Cerebellar nuclear complex (tissue), 1 donor: Measurements from ENCODE around the gene PTPRD.
"Not testable (repeated sequence)": the region's sequence is repeated elsewhere in the genome, so short reads cannot be mapped to it uniquely, and the experiment has no call there.

Experiments used
- DNase-seq, 2 experiments: peaks; one replicate each; lab custom pipeline; 2025; lab: John Stamatoyannopoulos, UW

Gene PTPRD

GRCh38 chr9:9142001-9142400 lies 1470.8 kb downstream of the PTPRD start:
- DNase-seq: no peak

GRCh38 chr9:9133526-9133925 lies 1479.3 kb downstream of the PTPRD start:
- no peak for DNase-seq

DNA sequence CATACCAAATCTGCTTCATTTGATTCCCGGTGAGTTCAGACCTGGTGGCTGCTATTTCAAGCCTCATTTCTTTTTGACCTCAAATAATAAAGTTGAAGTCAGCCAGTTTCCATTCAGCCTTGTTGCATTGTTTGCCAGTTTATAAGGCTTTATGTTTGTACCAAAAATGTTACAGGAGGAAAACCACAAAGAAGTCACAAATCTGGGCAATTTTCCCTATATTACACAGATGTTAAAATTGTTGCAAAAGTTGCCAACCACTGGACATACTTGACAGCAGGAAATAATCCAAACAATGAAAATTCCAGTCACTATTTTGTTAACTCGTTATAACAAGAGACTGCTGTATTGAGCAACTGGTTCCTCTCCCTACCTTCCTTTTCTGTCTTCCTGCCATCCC lies 1488.2 kb downstream of the PTPRD start:
- DNase-seq: no peak

DNA sequence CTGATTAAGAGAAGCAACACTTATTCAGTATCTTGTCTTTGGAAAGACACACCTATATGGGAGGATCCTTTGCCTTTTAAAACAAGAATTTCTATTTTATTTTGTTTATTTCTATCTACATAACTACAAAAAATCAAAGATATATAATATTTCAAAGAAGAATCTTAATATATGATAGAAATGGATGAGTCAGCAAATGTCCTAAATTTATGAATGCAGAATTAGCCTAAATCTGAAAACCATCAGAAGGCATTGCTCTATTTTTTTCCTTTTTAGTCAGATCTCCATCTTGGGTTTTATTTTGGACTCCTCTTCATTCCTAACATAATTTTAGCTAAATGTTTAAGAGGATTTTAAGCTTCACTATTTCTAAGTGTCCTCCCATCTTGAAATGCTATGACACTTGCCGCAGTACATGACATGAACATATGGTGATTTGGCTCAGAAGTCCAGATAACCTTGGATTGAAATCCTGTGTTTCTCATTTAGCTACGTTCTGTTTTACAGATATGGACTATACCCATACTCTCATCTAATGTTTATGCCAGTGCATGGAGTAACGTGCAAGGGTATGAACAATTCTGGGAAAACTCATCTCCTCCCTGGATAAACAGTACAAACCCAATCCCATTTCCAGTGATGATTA lies 1490.4 kb downstream of the PTPRD start:
- no peak for DNase-seq

DNA sequence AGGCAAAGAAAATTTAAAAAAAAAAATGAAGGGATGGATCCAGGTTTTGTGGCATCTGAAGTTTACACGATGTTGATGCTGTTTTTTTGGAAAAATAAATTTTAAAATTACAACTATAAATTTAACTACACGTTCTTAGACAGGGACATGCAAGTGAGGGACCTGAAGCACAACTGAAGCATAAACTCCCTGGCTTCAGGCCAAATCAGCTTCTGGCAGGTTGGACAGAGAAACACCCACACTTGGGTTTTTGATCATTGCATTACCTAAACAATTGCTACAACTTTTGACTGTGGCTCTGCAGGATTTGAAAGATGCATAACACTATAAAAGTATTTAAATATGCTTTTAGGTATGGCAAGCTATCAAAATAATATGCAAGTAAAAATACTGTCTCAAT lies 1494.9 kb downstream of the PTPRD start:
- no peak for DNase-seq

- DNase-seq: peak; percentile 40 to 78
Measured at GRCh38 chr9:9112001-9112720, 1500.6 kb downstream of the PTPRD start.

DNA sequence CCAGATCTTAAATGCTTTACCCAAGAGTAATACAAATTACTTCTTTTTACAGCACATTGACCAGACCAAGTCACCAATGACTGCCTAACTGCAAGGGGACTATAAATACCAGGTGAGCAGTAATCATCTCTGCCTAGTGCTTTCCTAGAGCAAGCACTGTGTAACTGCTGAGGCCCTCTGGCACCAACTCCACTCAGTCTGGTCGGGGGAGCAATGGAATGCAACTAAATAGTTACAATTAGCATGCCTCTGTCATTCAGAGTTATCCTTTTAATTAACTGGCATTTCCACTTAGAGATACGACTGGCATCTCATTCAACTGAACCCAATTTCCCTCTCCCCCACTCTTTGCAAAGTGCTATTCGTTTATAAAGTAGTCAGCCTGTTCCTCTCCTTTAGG lies 1504.2 kb downstream of the PTPRD start:
- no peak for DNase-seq

DNA sequence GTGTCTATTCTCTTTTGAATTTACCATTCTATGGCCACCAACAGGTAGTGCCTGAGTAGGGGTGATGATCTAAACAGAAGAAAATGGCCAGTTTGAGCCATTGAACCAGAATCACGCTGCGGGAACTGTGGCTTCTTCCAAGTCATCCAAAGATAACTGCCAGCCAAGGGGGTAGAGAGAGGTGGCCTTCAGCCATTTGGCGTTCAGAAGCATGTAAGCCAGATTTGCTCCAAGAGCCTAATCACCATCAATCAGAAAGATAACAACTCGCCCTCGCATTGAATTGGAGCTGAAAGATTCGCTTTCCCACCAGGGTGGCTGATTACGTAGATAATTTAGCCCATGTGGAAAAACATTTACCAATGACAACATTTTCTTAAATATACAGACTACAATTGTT lies 1510.5 kb downstream of the PTPRD start:
- DNase-seq: peak; percentile 6 to 38

DNA sequence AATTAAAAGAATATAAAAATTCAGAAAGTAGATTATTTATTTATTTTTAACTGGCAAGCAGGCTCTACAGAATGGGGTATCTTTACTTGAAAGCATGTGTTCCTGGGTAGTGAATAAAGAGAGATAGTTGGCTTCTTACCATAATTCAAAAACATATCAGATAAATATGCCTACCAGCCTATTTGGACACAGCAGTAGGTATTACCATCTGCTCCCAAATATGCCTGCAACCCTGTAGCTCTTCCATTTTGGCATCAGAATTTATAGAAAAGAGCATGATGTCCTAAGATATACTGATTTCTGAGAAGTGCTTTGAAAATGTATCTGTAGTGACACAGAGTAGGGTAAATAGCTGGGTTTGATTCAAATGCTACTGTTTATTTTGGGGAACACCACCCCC lies 1512.7 kb downstream of the PTPRD start:
- DNase-seq: peak in 1 of 2 experiments; percentile 71

DNA sequence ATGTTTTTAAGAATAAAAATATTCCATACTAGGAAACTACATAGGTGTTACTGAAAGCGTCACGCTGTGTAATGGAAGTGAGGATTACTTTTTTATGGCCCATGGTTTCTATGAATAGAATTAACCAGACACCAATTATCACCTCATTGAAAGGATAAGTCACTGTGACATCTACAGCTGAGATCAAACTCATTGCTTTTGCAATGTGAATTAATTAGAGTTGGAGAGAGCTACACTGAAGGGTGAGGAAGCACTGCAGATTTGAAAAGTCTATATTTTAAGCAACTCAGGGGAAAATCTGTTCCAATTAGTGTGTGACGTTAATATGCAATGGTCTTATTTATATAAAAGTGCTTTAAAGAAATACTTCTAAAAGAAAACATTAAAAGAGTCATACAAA lies 1513.2 kb downstream of the PTPRD start:
- DNase-seq: no peak

- DNase-seq: not testable (repeated sequence)
Measured at GRCh38 chr9:9097254-9097653, 1515.5 kb downstream of the PTPRD start.

DNA sequence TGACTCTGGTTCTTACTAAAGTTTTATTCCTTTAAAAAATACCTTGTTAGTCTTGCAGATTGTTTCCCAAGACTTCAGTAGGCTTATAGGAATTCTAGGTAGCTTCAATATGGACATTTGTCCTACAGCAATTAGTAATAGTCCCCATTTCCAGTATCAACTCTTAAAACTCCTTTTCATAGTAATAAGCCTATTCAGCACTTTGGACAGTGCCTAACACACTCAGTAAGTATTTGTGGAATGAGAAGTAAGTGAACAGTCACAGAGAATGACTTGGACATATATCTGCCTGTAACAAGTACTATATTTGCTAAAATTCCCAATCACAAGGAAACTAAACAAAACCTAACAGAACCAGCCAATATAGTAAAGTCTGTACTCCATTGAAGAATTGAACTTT lies 1521.4 kb downstream of the PTPRD start:
- no peak for DNase-seq

DNA sequence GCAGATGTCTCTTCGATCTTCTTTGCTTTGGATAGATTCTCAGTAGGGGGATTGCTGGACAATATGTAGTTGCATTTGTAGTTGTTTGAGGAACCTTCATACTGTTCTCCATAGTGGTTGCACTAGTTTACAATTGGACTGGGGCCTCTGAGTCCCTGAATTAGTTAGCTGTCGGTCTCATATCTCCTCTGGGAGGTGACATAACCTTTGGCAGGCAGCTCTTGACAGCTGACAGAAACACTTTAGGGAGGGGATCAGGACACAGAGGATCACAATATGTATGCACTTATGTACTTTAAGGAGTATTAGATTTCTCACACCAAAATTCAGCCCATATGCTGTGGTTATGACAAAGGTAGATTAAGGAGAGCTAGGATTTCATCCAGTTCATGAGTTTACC lies 1533.3 kb downstream of the PTPRD start:
- no peak for DNase-seq

GRCh38 chr9:9078301-9078700 lies 1534.5 kb downstream of the PTPRD start:
- DNase-seq: no peak

- no peak for DNase-seq
Measured at GRCh38 chr9:9061627-9062026, 1551.2 kb downstream of the PTPRD start.

- no peak for DNase-seq
Measured at GRCh38 chr9:9054354-9054992, 1558.3 kb downstream of the PTPRD start.

- DNase-seq: no peak
Measured at GRCh38 chr9:9045572-9045971, 1567.2 kb downstream of the PTPRD start.

DNA sequence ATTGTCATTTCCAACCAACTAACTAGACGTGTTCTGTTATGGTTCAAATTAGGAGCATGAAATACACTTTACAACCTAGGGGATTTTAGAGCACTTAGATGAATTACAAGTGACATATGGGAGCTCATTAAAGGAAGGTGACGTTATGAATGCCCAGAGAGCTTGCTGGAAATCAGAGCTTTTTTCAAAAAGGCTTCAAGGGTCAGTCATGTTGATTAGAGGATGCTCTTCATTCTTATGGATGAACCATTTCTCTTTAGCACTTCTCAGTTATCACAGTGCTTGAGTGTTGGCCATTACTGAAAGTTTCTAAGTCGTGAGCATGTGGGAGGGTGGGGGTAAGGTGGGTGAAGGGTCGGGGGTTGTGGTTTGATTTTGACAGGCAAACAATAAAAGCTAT lies 1567.7 kb downstream of the PTPRD start:
- DNase-seq: no peak

DNA sequence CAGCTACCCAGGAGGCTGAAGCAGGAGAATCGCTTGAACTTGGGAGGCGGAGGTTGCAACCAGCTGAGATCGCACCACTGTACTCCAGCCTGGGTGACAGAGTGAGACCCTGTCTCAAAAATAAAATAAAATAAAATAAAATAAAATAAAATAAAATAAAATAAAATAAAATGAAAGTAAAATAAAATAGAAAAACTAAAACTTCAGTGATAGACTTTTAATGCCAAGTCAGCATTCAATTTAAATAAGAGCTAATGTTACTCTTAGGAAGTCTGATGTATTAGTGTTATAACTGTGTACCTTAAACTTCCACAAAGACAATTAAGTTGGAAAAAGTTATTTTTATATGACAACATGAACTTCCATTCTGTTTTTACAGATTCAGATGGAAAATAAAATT lies 1569.0 kb downstream of the PTPRD start:
- not testable (repeated sequence) for DNase-seq

DNA sequence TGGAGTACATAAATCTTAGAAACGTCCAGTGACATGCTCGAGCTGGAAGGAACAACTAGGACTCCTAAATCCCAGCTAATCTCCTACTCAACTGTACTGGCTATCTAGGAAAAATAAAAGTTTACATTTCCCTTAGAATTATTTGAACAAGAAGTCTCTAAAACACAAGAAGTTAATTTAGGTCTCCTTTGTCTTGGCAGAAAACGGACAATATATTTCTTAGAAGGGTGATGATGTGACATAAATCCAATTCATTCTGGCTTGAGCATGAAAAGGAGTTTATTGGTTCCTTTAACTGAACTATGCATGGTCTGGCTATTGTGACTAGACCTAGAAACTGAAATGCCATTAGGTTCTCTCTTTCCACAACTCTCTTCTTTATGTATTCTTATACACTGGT lies 1571.0 kb downstream of the PTPRD start:
- no peak for DNase-seq

DNA sequence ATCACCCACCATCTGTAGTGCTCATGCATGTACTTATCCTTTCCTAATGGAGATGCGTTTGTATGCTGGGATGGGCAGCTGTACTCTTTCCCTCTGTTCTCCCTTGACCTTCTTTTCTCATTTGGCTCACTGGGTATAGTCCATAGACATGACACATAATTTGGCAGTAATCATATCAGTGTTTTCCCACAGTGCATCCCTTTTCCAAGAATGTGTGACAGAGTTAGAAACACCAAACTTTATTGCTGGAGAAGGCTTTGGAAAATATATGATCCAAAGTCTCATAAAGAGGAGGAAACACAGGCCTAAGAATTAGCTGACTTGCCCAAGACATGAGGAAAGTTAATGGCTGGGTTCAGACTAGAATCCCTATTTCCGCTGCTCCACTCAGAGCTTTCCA lies 1579.8 kb downstream of the PTPRD start:
- no peak for DNase-seq

- DNase-seq: no peak
Measured at GRCh38 chr9:9016597-9016996, 1596.2 kb downstream of the PTPRD start.

DNA sequence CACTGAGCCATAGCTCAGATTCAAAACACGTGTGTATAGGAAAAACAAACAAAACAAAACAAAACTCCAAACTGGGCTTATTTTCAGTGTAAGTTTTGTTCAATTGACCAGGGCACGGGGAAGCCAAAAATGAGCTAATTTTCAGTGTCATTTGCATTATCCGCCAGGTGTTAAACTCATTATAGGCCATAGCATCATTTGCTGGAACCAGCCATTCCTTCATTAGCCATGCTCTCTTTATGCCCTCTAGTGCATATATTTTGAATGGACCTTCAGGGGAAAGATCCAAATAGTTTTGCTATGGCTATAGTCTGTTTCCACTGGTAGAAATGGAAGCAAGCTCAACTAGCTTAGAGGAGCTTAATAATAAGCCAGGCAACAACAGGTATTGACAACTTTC lies 1608.0 kb downstream of the PTPRD start:
- no peak for DNase-seq
